Measurements from ENCODE around the gene FAIM2. TPM values are rescaled to one million over a fixed set of nuclear protein-coding genes. Genes with fewer than 3 reads are reported as not detected.

Gene FAIM2
- total and polyA plus RNA-seq, 2 experiments from 2014 or later, result 5.0 to 14.0 TPM

- TF ChIP-seq EZH2 (IDR thresholded peaks at IDR 0.05; ENCODE audit: borderline replicate concordance) (no peak), CTCF (IDR thresholded peaks at IDR 0.05; ENCODE audit: poor library complexity) (no peak), EZH2phosphoT487 (IDR thresholded peaks at IDR 0.05; ENCODE audit: low read depth, severe bottlenecking, unreplicated experiment) (no peak)
- no peaks in the 10 kb centered on the region for H3K9me2 ChIP-seq (replicated peaks; ENCODE audit: insufficient read depth)
- H3K27me3 ChIP-seq, result peaks cover 15% of the 10 kb centered on the region
- no peaks in the 10 kb centered on the region for H3K36me3 ChIP-seq (replicated peaks; ENCODE audit: insufficient read depth, low read depth)
- H3K9me3 ChIP-seq (ENCODE audit: low read depth), result no peaks in the 10 kb centered on the region
- no peak overlapping the region for H3K4me3 ChIP-seq
- DNase-seq (ENCODE audit: low spot score), result no peak
- H4K20me1 ChIP-seq (ENCODE audit: insufficient read depth, poor library complexity, severe bottlenecking), result no peaks in the 10 kb centered on the region
- no peak overlapping the region for H2AFZ ChIP-seq
- peak overlapping the region; percentile 74 for H3K4me2 ChIP-seq
- H3K4me1 ChIP-seq (ENCODE audit: insufficient read depth), result peaks cover 5% of the 10 kb centered on the region
- 81% methylated on average over 11 of the region's 12 CpGs for WGBS (ENCODE audit: low lambda C conversion rate, missing lambda C conversion rate)
- H3K79me2 ChIP-seq, result no peaks in the 10 kb centered on the region
- H3K27ac ChIP-seq, result peak overlapping the region; percentile 92
Measured at GRCh38 chr12:49903351-49903699, 375 bp downstream of the FAIM2 start.

- H3K36me3 ChIP-seq (replicated peaks; ENCODE audit: insufficient read depth, low read depth), result no peaks in the 10 kb centered on the region
- H3K9me2 ChIP-seq (replicated peaks; ENCODE audit: insufficient read depth), result no peaks in the 10 kb centered on the region
- TF ChIP-seq CTCF (IDR thresholded peaks at IDR 0.05; ENCODE audit: poor library complexity) (no peak), EZH2 (IDR thresholded peaks at IDR 0.05; ENCODE audit: borderline replicate concordance) (no peak), EZH2phosphoT487 (IDR thresholded peaks at IDR 0.05; ENCODE audit: low read depth, severe bottlenecking, unreplicated experiment) (no peak)
- 72% methylated on average over 16 of the region's 16 CpGs for WGBS (ENCODE audit: low lambda C conversion rate, missing lambda C conversion rate)
- peaks cover 15% of the 10 kb centered on the region for H3K27me3 ChIP-seq
- no peak for DNase-seq (ENCODE audit: low spot score)
- H3K4me3 ChIP-seq, result no peak overlapping the region
- H3K79me2 ChIP-seq, result no peaks in the 10 kb centered on the region
- H2AFZ ChIP-seq, result no peak overlapping the region
- peak overlapping the region; percentile 92 for H3K27ac ChIP-seq
- H3K9me3 ChIP-seq (ENCODE audit: low read depth), result no peaks in the 10 kb centered on the region
- peak overlapping the region; percentile 74 for H3K4me2 ChIP-seq
- no peaks in the 10 kb centered on the region for H4K20me1 ChIP-seq (ENCODE audit: insufficient read depth, poor library complexity, severe bottlenecking)
- H3K4me1 ChIP-seq (ENCODE audit: insufficient read depth), result peaks cover 5% of the 10 kb centered on the region
Measured at GRCh38 chr12:49902399-49903350, 1.0 kb downstream of the FAIM2 start.

- Histone ChIP-seq H4K20me1 (ENCODE audit: insufficient read depth, poor library complexity, severe bottlenecking) (no peaks in the 10 kb centered on the region), H3K9me3 (ENCODE audit: low read depth) (no peaks in the 10 kb centered on the region), H3K4me2 (no peak overlapping the region), H3K4me3 (no peak overlapping the region), H3K79me2 (no peaks in the 10 kb centered on the region), H3K27me3 (peaks cover 15% of the 10 kb centered on the region), H3K27ac (no peak overlapping the region), H3K4me1 (ENCODE audit: insufficient read depth) (peaks cover 5% of the 10 kb centered on the region), H3K36me3 (replicated peaks; ENCODE audit: insufficient read depth, low read depth) (no peaks in the 10 kb centered on the region), H3K9me2 (replicated peaks; ENCODE audit: insufficient read depth) (no peaks in the 10 kb centered on the region), H2AFZ (no peak overlapping the region)
- TF ChIP-seq EZH2phosphoT487 (IDR thresholded peaks at IDR 0.05; ENCODE audit: low read depth, severe bottlenecking, unreplicated experiment) (no peak), CTCF (IDR thresholded peaks at IDR 0.05; ENCODE audit: poor library complexity) (no peak)
- DNase-seq (ENCODE audit: low spot score), result no peak
- 94% methylated on average over 5 of the region's 5 CpGs for WGBS (ENCODE audit: low lambda C conversion rate, missing lambda C conversion rate)
Measured at GRCh38 chr12:49901986-49902385, 1.7 kb downstream of the FAIM2 start.

Measured in hepatocyte (in vitro differentiated cells).